K562 (cell line): Measurements from ENCODE around the gene PAM. TPM values are rescaled to one million over a fixed set of nuclear protein-coding genes. Genes with fewer than 3 reads are reported as not detected.

Source experiments
- ATAC-seq: fragments of 200-7000 bp; cut with Tn5 transposase; 3 replicates; pipeline ENCODE4 v1.9.1; 2020; ENCODE audit warnings: moderate library complexity
- BruUV-seq: library from RNA; stranded (reverse); fragments of 400-500 nt; replicated peaks from 2 replicates; lab custom pipeline; 2021; lab: Mats Ljungman, UMichigan
- CTCF ChIA-PET: fragments of 300-600 bp; formaldehyde crosslinking; extraction: SDS; loops from one replicate; lab custom pipeline; 2021; ENCODE audit warnings: low intra/inter-chr PET ratio; lab: Yijun Ruan, JAX
- POLR2A ChIA-PET: fragments of 300-600, 350-650 bp; sonication (Branson Sonifier 250); formaldehyde crosslinking; extraction: SDS; loops from one replicate; lab custom pipeline; 2021; ENCODE audit warnings: antibody characterized with exemption, inconsistent platforms; lab: Yijun Ruan, JAX
- DNase-seq, 4 experiments: peaks; one replicate each; pipeline versions ENCODE4 v3.0.0 to v3.0.0-alpha.2; 2011 to 2018; ENCODE audit warnings: low spot score in 3 of 4, mixed read lengths in 3 of 4; ENCODE audit errors: extremely low read depth in 1 of 4
- FAIRE-seq: peaks from 2 replicates; lab custom pipeline; 2011; peaks lifted over from hg19 to GRCh38; lab: Jason Lieb, UNC
- H2AFZ ChIP-seq: 2 replicates; pipeline ENCODE4 v1.6.0; 2011; ENCODE audit warnings: low read depth, low read length, control low read depth, inconsistent platforms
- H3K27ac ChIP-seq: fragments of 200-600 bp; 3 replicates; pipeline ENCODE4 v1.8.0; 2011; ENCODE audit warnings: low read depth, mild to moderate bottlenecking, control low read depth, inconsistent platforms, low read length, moderate library complexity, mixed read lengths; ENCODE audit errors: extremely low read depth
- H3K27me3 ChIP-seq, 2 experiments: fragments of 300-600 bp in 1 of 2; 2 replicates in 1 of 2; 3 replicates in 1 of 2; pipeline versions ENCODE4 v1.6.0 to v1.8.0; 2011; ENCODE audit warnings: inconsistent platforms in 2 of 2, low read length in 2 of 2, mild to moderate bottlenecking in 1 of 2, mixed read lengths in 1 of 2, moderate library complexity in 1 of 2; ENCODE audit not compliant: control insufficient read depth in 2 of 2, insufficient read depth in 2 of 2
- H3K36me3 ChIP-seq: fragments of 300-600 bp; 3 replicates; pipeline ENCODE4 v1.8.0; 2011; ENCODE audit warnings: mild to moderate bottlenecking, low read length, inconsistent platforms; ENCODE audit not compliant: control insufficient read depth, insufficient read depth
- H3K4me1 ChIP-seq, 2 experiments: fragments of 200-600 bp in 1 of 2; replicated peaks in 1 of 2; 2 replicates in 1 of 2; 3 replicates in 1 of 2; pipeline versions ENCODE4 v1.5.1 to v1.8.0; 2011; ENCODE audit warnings: inconsistent platforms in 2 of 2, low read length in 2 of 2, mild to moderate bottlenecking in 1 of 2, mixed read lengths in 1 of 2, moderate library complexity in 1 of 2; ENCODE audit not compliant: control insufficient read depth in 2 of 2, insufficient read depth in 2 of 2
- H3K4me2 ChIP-seq: 2 replicates; pipeline ENCODE4 v1.6.1; 2011; ENCODE audit warnings: low read length, control low read depth, inconsistent platforms, mixed read lengths; ENCODE audit not compliant: insufficient read depth
- H3K4me3 ChIP-seq: fragments of 200-600 bp; sonication (generic), shearing (Covaris generic); 2 replicates; pipeline ENCODE4 v1.5.1; 2016; ENCODE audit warnings: control low read depth, inconsistent platforms
- H3K79me2 ChIP-seq: fragments of 200-600 bp; 3 replicates; pipeline ENCODE4 v1.8.0; 2011; ENCODE audit warnings: low read length, inconsistent platforms; ENCODE audit not compliant: control insufficient read depth, insufficient read depth
- H3K9ac ChIP-seq, 2 experiments: 2 replicates each; pipeline versions ENCODE4 v1.6.0 to v1.6.1; 2011; ENCODE audit warnings: low read depth in 2 of 2, low read length in 2 of 2, control low read depth in 1 of 2, inconsistent platforms in 1 of 2, mild to moderate bottlenecking in 1 of 2, mixed read lengths in 1 of 2; ENCODE audit not compliant: insufficient read depth in 1 of 2
- H3K9me1 ChIP-seq: one replicate; pipeline ENCODE4 v1.6.0; 2011; ENCODE audit warnings: inconsistent platforms, mild to moderate bottlenecking, low read length, moderate library complexity; ENCODE audit not compliant: control insufficient read depth, insufficient read depth
- H3K9me3 ChIP-seq: replicated peaks from 2 replicates; pipeline ENCODE4 v1.5.1; 2011; ENCODE audit warnings: low read depth, low read length, inconsistent platforms; ENCODE audit not compliant: control insufficient read depth, insufficient read depth
- H4K20me1 ChIP-seq: replicated peaks from 2 replicates; pipeline ENCODE4 v1.6.1; 2011; ENCODE audit warnings: low read length, inconsistent platforms, mixed read lengths; ENCODE audit not compliant: control insufficient read depth, insufficient read depth
- ATF7 ChIP-seq: fragments of 450-650 bp; IDR thresholded peaks from 2 replicates; pipeline ENCODE4 v1.7.1; 2014; ENCODE audit warnings: mild to moderate bottlenecking, moderate library complexity
- BMI1 ChIP-seq: fragments of 150-350 bp; IDR thresholded peaks from 2 replicates; pipeline ENCODE4 v1.6.1; 2014; ENCODE audit warnings: low read length
- CHD4 ChIP-seq: fragments of 200-600 bp; sonication (generic); IDR thresholded peaks from 3 replicates; pipeline ENCODE4 v1.6.1; 2012; ENCODE audit warnings: low read depth, mild to moderate bottlenecking, mixed read lengths, low read length, inconsistent platforms; ENCODE audit not compliant: insufficient read depth, insufficient replicate concordance, poor library complexity, severe bottlenecking
- DMBX1 ChIP-seq: fragments of 250-450 bp; sonication (Bioruptor Pico); IDR thresholded peaks from 2 replicates; pipeline ENCODE4 v1.8.0; 2022; ENCODE audit warnings: inconsistent platforms, mild to moderate bottlenecking, moderate library complexity, borderline replicate concordance
- HNRNPLL ChIP-seq: fragments of 200-400 bp; formaldehyde crosslinking; IDR thresholded peaks from 2 replicates; pipeline ENCODE4 v1.6.1; 2017; ENCODE audit warnings: low read length, low read depth, mild to moderate bottlenecking; ENCODE audit not compliant: poor library complexity, severe bottlenecking
- NONO ChIP-seq, 2 experiments: fragments of 200-400 bp in 1 of 2; fragments of 450-650 bp in 1 of 2; formaldehyde crosslinking in 1 of 2; IDR thresholded peaks; 2 replicates each; pipeline ENCODE4 v1.6.1; 2017; ENCODE audit warnings: low read depth in 2 of 2, mild to moderate bottlenecking in 2 of 2, moderate library complexity in 2 of 2, low read length in 1 of 2
- PRPF4 ChIP-seq: fragments of 200-400 bp; formaldehyde crosslinking; IDR thresholded peaks from one replicate; pipeline ENCODE4 v1.6.1; 2017; ENCODE audit warnings: low read length, low read depth, mild to moderate bottlenecking; ENCODE audit not compliant: insufficient read depth, poor library complexity, severe bottlenecking
- PTBP1 ChIP-seq: fragments of 200-400 bp; formaldehyde crosslinking; IDR thresholded peaks from 2 replicates; pipeline ENCODE4 v1.6.1; 2017; ENCODE audit warnings: low read depth, low read length
- RBBP5 ChIP-seq: fragments of 200-600 bp; sonication (generic); IDR thresholded peaks from 2 replicates; pipeline ENCODE4 v1.6.1; 2012; ENCODE audit warnings: borderline replicate concordance, mild to moderate bottlenecking, low read length, control low read depth, inconsistent platforms; ENCODE audit not compliant: insufficient read depth, poor library complexity, severe bottlenecking
- SMAD2 ChIP-seq: fragments of 150-350 bp; IDR thresholded peaks from 2 replicates; pipeline ENCODE4 v1.6.1; 2014; ENCODE audit warnings: low read depth, mild to moderate bottlenecking, low read length
- U2AF2 ChIP-seq: fragments of 200-400 bp; formaldehyde crosslinking; optimal IDR thresholded peaks from 2 replicates; pipeline ENCODE3; 2017; ENCODE audit warnings: low read depth, mild to moderate bottlenecking, low read length
- ZEB2 ChIP-seq: fragments of 450-650 bp; IDR thresholded peaks from 2 replicates; pipeline ENCODE4 v1.6.1; 2016
- ZNF24 ChIP-seq: fragments of 450-650 bp; IDR thresholded peaks from 2 replicates; pipeline ENCODE4 v1.6.1; 2016
- ZNF668 ChIP-seq: fragments of 250-450 bp; sonication (Bioruptor Pico); IDR thresholded peaks from 2 replicates; pipeline ENCODE4 v1.8.0; 2022; ENCODE audit warnings: mild to moderate bottlenecking, inconsistent platforms
- ZSCAN32 ChIP-seq: fragments of 450-650 bp; formaldehyde crosslinking; IDR thresholded peaks from 2 replicates; pipeline ENCODE4 v1.4.0; 2020; ENCODE audit warnings: mild to moderate bottlenecking, moderate library complexity
- WGBS: fragments of 100-300 bp; shearing (Covaris generic); methylation state at CpG from one replicate; pipeline ENCODE4 v1.1.6; 2016; ENCODE audit warnings: low coverage, mixed read lengths; ENCODE audit not compliant: insufficient coverage; ENCODE audit errors: missing lambda C conversion rate; 5-methylcytosine and 5-hydroxymethylcytosine counted together
- in situ Hi-C: fragments of 300-500 bp; cut with MboI; formaldehyde crosslinking; loops from 4 replicates; pipeline ENCODE4 v1.15.0; 2018; ENCODE audit warnings: inconsistent platforms, mixed read lengths
- intact Hi-C: fragments of 100-400 bp; cut with micrococcal nuclease; formaldehyde crosslinking; loops from 2 replicates; pipeline ENCODE4 v1.14.2; 2022
- polyA plus RNA-seq, 8 experiments: library from polyadenylated mRNA; depleted of rRNA in 4 of 8; stranded (reverse) in 5 of 8; unstranded in 3 of 8; fragments of >200 nt; fragmentation: Nextera tagmentation in 2 of 8; fragmentation: Illumina TruSeq in 1 of 8; extraction: Ambion mirVana in 2 of 8; extraction: Trizol in 1 of 8; gene quantifications; 2 replicates each; pipeline versions ENCODE4 v1.2.1 to v1.2.3, GENCODE V29; 2011 to 2014; ENCODE audit warnings: inconsistent platforms in 1 of 8, missing spikeins in 1 of 8
- total RNA-seq, 7 experiments: library from RNA; depleted of rRNA in 6 of 7; stranded (reverse); fragments of >200 nt in 6 of 7; fragmentation: Illumina TruSeq in 2 of 7; extraction: Trizol in 2 of 7; gene quantifications; 2 replicates each; pipeline versions ENCODE4 v1.2.1 to v1.2.3, GENCODE V29; 2011 to 2021; ENCODE audit warnings: low replicate concordance in 1 of 7
- TF ChIP-seq, protein P1 (sequence below): sonication (generic); formaldehyde crosslinking; IDR thresholded peaks from 2 replicates; pipeline ENCODE4 v1.8.0; 2022; ENCODE audit warnings: mild to moderate bottlenecking, missing genetic modification reagents

Gene PAM
- total and polyA plus RNA-seq, 9 of the 15 experiments (the other 6 are each of a cell fraction or from before 2014, with no cell fraction given) = 0.39 to 3.1 (median 0.77) TPM

DNA sequence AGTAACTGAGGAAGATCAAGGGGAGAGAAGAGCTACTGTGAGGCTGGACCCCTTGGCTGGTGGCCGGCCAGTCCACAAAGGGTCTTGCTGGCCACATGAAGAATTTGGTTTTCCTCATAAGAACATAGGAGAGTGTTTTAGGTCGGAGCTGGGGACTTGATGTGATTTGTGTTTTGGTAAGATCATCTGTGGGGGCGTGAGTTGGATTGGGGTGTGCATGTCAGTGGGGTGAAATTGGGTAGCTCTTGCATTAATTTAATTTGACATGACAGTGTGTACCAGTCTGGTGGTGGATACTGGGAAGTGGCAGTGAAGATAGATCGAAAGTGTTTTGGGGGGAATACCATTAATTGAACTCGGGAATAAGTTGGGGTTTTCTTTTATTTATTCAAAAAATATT lies 8.6 kb downstream of the PAM start:
- POLR2A ChIA-PET = no interaction called here
- no peak for DNase-seq
- no peaks in the 10 kb centered on the region for H3K4me1 ChIP-seq
- CTCF ChIA-PET = interaction anchor here (1.1 kb wide), 1 partner anchor 16 kb away, joined by 3 read pairs; no protein-coding TSS in a partner anchor
- H2AFZ ChIP-seq = no peak overlapping the region
- H3K4me2 ChIP-seq = no peak overlapping the region
- H3K27ac ChIP-seq = no peak overlapping the region
- no peaks in the 10 kb centered on the region for H4K20me1 ChIP-seq
- no peak for FAIRE-seq
- intact Hi-C loops = no loop called here
- no TSS peak for BruUV-seq
- 0% methylated on average over 4 of the region's 5 CpGs for WGBS
- no peaks in the 10 kb centered on the region for H3K36me3 ChIP-seq
- TF ChIP-seq DMBX1 = no peak
- ATAC-seq = no peak
- H3K79me2 ChIP-seq = no peaks in the 10 kb centered on the region
- H3K9me1 ChIP-seq = no peaks in the 10 kb centered on the region
- in situ Hi-C loops = no loop called here
- H3K9me3 ChIP-seq = no peaks in the 10 kb centered on the region
- no peak overlapping the region for H3K4me3 ChIP-seq
- no peak overlapping the region for H3K9ac ChIP-seq
- H3K27me3 ChIP-seq = no peaks in the 10 kb centered on the region

DNA sequence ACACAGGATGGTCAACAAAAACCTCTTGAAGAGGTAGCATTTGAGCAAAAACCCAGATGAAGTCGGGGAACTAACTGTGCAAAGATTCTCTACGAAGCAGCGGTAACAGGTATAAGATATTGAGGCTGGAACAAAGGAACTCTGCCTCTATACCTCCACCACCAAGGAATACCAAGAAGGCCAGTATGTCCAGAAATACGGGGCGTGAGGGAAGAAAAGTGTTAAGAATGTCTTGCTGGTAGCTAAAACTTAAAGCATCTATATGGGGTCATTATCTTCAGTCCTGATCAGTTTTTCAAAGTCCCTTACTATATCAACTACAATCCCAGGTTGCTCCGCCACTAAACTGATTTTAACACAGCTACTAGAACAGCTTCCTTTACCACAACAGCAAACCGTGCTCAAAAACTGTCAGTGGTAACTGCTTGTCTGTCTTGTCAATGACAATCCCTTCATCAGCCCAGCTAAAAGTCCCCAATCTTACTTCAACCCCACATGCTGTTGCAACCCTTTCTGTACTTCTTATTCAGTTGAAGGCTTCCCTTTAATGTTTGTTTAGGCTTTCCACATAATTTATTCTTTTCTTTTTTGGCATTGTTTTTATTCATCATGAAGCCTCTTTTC lies 9.4 kb downstream of the PAM start:
- Histone ChIP-seq H3K4me3 (no peak overlapping the region), H3K79me2 (no peaks in the 10 kb centered on the region), H3K4me1 (no peaks in the 10 kb centered on the region), H3K9me3 (no peaks in the 10 kb centered on the region), H3K9ac (no peak overlapping the region), H3K36me3 (no peaks in the 10 kb centered on the region), H3K27ac (no peak overlapping the region), H3K27me3 (no peaks in the 10 kb centered on the region), H4K20me1 (no peaks in the 10 kb centered on the region), H3K4me2 (no peak overlapping the region), H3K9me1 (no peaks in the 10 kb centered on the region), H2AFZ (no peak overlapping the region)
- ChIA-PET CTCF (interaction anchor here (1.1 kb wide), 1 partner anchor 17 kb away, joined by 3 read pairs; no protein-coding TSS in a partner anchor), POLR2A (interaction anchor here (1.1 kb wide), 1 partner anchor 8 kb away, joined by 3 read pairs; no protein-coding TSS in a partner anchor)
- no peak for DNase-seq
- FAIRE-seq = no peak
- ATAC-seq = no peak
- in situ Hi-C loops (no loop called here), intact Hi-C loops (no loop called here)
- no TSS peak for BruUV-seq
- WGBS = 0% methylated on average over 7 of the region's 7 CpGs
- no peak for TF ChIP-seq ZEB2
- no peak for TF ChIP-seq ZNF668 (CRISPR knock-in tag)
- TF ChIP-seq PRPF4 = no peak
- no peak for TF ChIP-seq ZNF24
- TF ChIP-seq ZSCAN32 (CRISPR knock-in tag) = no peak
- no peak for TF ChIP-seq RBBP5
- TF ChIP-seq SMAD2 = no peak
- TF ChIP-seq BMI1 = no peak
- TF ChIP-seq CHD4 = no peak
- TF ChIP-seq, protein P1, sequence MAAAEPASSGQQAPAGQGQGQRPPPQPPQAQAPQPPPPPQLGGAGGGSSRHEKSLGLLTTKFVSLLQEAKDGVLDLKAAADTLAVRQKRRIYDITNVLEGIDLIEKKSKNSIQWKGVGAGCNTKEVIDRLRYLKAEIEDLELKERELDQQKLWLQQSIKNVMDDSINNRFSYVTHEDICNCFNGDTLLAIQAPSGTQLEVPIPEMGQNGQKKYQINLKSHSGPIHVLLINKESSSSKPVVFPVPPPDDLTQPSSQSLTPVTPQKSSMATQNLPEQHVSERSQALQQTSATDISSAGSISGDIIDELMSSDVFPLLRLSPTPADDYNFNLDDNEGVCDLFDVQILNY (CRISPR knock-in tag) = no peak
- TF ChIP-seq NONO (IDR thresholded peaks at IDR 0.05; ENCODE audit: low read depth in 2 of 2, low read length in 1 of 2) = no peak
- TF ChIP-seq U2AF2 = no peak
- no peak for TF ChIP-seq HNRNPLL
- no peak for TF ChIP-seq ATF7
- no peak for TF ChIP-seq PTBP1
